Natural killer cell (primary cell): ENCODE results near the gene MRPL33. TPM values are rescaled to one million over a fixed set of nuclear protein-coding genes. Genes with fewer than 3 reads are reported as not detected.

Source experiments
- ATAC-seq, 3 donors: fragments of 150-1000 bp in 2 of 3; fragments of 200-7000 bp in 1 of 3; cut with Tn5 transposase; 1 replicate in 1 of 3; 2 replicates in 2 of 3; pipeline ENCODE4 v1.10.0; 2021; ENCODE audit warnings: mild to moderate bottlenecking in 2 of 3, moderate library complexity in 2 of 3
- DNase-seq, 2 donors: peaks; one replicate each; pipeline versions ENCODE4 v3.0.0 to v3.0.0-alpha.2; 2013 to 2021; ENCODE audit warnings: mixed read lengths in 1 of 2
- H3K27ac ChIP-seq: one replicate; pipeline ENCODE4 v1.5.1; 2013; ENCODE audit warnings: mild to moderate bottlenecking, low read length
- H3K27me3 ChIP-seq: one replicate; pipeline ENCODE4 v1.6.1; 2013; ENCODE audit warnings: low read length; ENCODE audit not compliant: control insufficient read depth, insufficient read depth
- H3K36me3 ChIP-seq: one replicate; pipeline ENCODE4 v1.6.1; 2013; ENCODE audit warnings: low read length; ENCODE audit not compliant: control insufficient read depth, insufficient read depth
- H3K4me1 ChIP-seq: one replicate; pipeline ENCODE4 v1.6.1; 2013; ENCODE audit warnings: low read length; ENCODE audit not compliant: control insufficient read depth, insufficient read depth
- H3K4me3 ChIP-seq: one replicate; pipeline ENCODE4 v1.5.1; 2013; ENCODE audit warnings: low read length
- H3K9me3 ChIP-seq: one replicate; pipeline ENCODE4 v1.6.1; 2013; ENCODE audit warnings: low read length; ENCODE audit not compliant: control insufficient read depth, insufficient read depth
- H3K27ac Mint-ChIP-seq, 2 donors: one replicate each; pipeline ENCODE4 v1.8.0; 2022; ENCODE audit warnings: mild to moderate bottlenecking in 2 of 2, mixed read lengths in 2 of 2, moderate library complexity in 1 of 2
- H3K27me3 Mint-ChIP-seq, 2 donors: one replicate each; pipeline ENCODE4 v1.8.0; 2022; ENCODE audit warnings: low read depth in 2 of 2, mixed read lengths in 2 of 2
- H3K36me3 Mint-ChIP-seq: one replicate; pipeline ENCODE4 v1.8.0; 2022; ENCODE audit warnings: mixed read lengths
- H3K4me1 Mint-ChIP-seq, 2 donors: one replicate each; pipeline ENCODE4 v1.8.0; 2022; ENCODE audit warnings: mixed read lengths in 2 of 2
- H3K4me3 Mint-ChIP-seq: one replicate; pipeline ENCODE4 v1.8.0; 2022; ENCODE audit warnings: mild to moderate bottlenecking, moderate library complexity, mixed read lengths
- H3K9me3 Mint-ChIP-seq, 2 donors: one replicate each; pipeline ENCODE4 v1.8.0; 2022; ENCODE audit warnings: mixed read lengths in 2 of 2
- CTCF ChIP-seq: fragments of 200-600 bp; IDR thresholded peaks from one replicate; pipeline ENCODE4 v1.8.0; 2022; ENCODE audit warnings: antibody characterized with exemption
- WGBS: methylation state at CpG from one replicate; pipeline ENCODE4 v1.1.7; 2013; ENCODE audit warnings: missing lambda C conversion rate; ENCODE audit not compliant: insufficient coverage; 5-methylcytosine and 5-hydroxymethylcytosine counted together
- intact Hi-C: fragments of 100-400 bp; cut with micrococcal nuclease; formaldehyde crosslinking; loops from one replicate; pipeline ENCODE4 v1.14.2; 2022
- total RNA-seq, 4 donors: library from RNA; stranded (reverse); fragments of 120-200 nt in 1 of 4; gene quantifications; one replicate each; pipeline versions ENCODE4 v1.2.3 to v1.2.4, GENCODE V29; 2013 to 2022

The MRPL33 gene
- 10 to 100 TPM; 21.5 to 28.5 (median 27.3) TPM for total RNA-seq
- total RNA-seq (2013) = 94.2 TPM

GRCh38 chr2:27771548-27772335 lies at the start of gene MRPL33:
TSS of gene MRPL33 (plus strand) at chr2:27771719. CDS start at chr2:27771778, 59 bp downstream.
- peak within 1 kb of the TSS; percentile 86 for H3K4me3 ChIP-seq
- no peaks in the 10 kb centered on the region for H3K9me3 ChIP-seq
- peak; percentile 95 to 96 (median 96) for ATAC-seq
- H3K27ac ChIP-seq = peak within 1 kb of the TSS; percentile 83
- DNase-seq = peak; percentile 87 to 95
- Mint-ChIP-seq H3K9me3 (no peaks in the 10 kb centered on the region), H3K4me1 (peaks cover 46 to 48% of the 10 kb centered on the region in 2 donors), H3K4me3 (peak within 1 kb of the TSS; percentile 99), H3K27ac (peak within 1 kb of the TSS; percentile 97 to 99), H3K36me3 (no peaks in the 10 kb centered on the region), H3K27me3 (peaks cover 0 to 9% of the 10 kb centered on the region in 2 donors)
- peaks cover 11% of the 10 kb centered on the region for H3K4me1 ChIP-seq
- TF ChIP-seq CTCF = no peak
- intact Hi-C loops = loop anchor here (1.0 kb wide), 1 partner anchor 120 kb away; no protein-coding TSS in a partner anchor
- no peaks in the 10 kb centered on the region for H3K27me3 ChIP-seq
- under 1% methylated on average over 48 of the region's 48 CpGs for WGBS
- peaks cover 7% of the 10 kb centered on the region for H3K36me3 ChIP-seq

- no peak overlapping the region for H3K4me3 ChIP-seq
These were observed 49.5 kb upstream of the MRPL33 start for GRCh38 chr2:27721884-27722485.

GRCh38 chr2:27723372-27724144 lies 48.0 kb upstream of the MRPL33 start:
- 54% methylated on average over 10 of the region's 11 CpGs for WGBS
- ATAC-seq (peak in 1 of 3 donors; percentile 63), DNase-seq (peak in 1 of 2 donors; percentile 50)
- no peak overlapping the region for H3K27ac Mint-ChIP-seq
- H3K27ac ChIP-seq = no peak overlapping the region
- no peaks in the 10 kb centered on the region for H3K27me3 ChIP-seq
- no peaks in the 10 kb centered on the region for H3K9me3 Mint-ChIP-seq
- H3K4me3 ChIP-seq = no peak overlapping the region
- no peaks in the 10 kb centered on the region for H3K36me3 ChIP-seq
- peak; percentile 55 for TF ChIP-seq CTCF
- peaks cover 0 to 8% of the 10 kb centered on the region in 2 donors for H3K4me1 Mint-ChIP-seq
- peaks cover 5 to 7% of the 10 kb centered on the region in 2 donors for H3K27me3 Mint-ChIP-seq
- intact Hi-C loops = no loop called here
- H3K36me3 Mint-ChIP-seq = no peaks in the 10 kb centered on the region
- H3K9me3 ChIP-seq = no peaks in the 10 kb centered on the region
- peaks cover 8% of the 10 kb centered on the region for H3K4me1 ChIP-seq
- no peak overlapping the region for H3K4me3 Mint-ChIP-seq

More at GRCh38 chr2:27721884-27722485, 49.5 kb upstream of the MRPL33 start:
- DNase-seq (no peak), ATAC-seq (no peak)
- peaks cover 8% of the 10 kb centered on the region in 2 donors for H3K27me3 Mint-ChIP-seq
- Histone ChIP-seq H3K4me1 (peaks cover 10% of the 10 kb centered on the region), H3K27ac (no peak overlapping the region), H3K9me3 (no peaks in the 10 kb centered on the region), H3K36me3 (no peaks in the 10 kb centered on the region), H3K27me3 (peaks cover 2% of the 10 kb centered on the region)
- WGBS = 64% methylated on average over 2 of the region's 2 CpGs
- no peak overlapping the region for H3K4me3 Mint-ChIP-seq
- intact Hi-C loops = no loop called here
- H3K36me3 Mint-ChIP-seq = no peaks in the 10 kb centered on the region
- no peaks in the 10 kb centered on the region for H3K9me3 Mint-ChIP-seq
- TF ChIP-seq CTCF = no peak
- no peak overlapping the region for H3K27ac Mint-ChIP-seq
- peaks cover 2 to 5% of the 10 kb centered on the region in 2 donors for H3K4me1 Mint-ChIP-seq
